Measurements from ENCODE around the gene RLF.

Gene RLF

GRCh38 chr1:40140211-40140973 lies 20.8 kb upstream of the RLF start:
- Histone ChIP-seq H3K27ac (ENCODE audit: low read depth, low read length) (no peak overlapping the region), H3K4me3 (ENCODE audit: low read depth in 1 of 5, low read length in 5 of 5) (no peak overlapping the region), H3K9me3 (ENCODE audit: control insufficient read depth in 5 of 5, low read length in 5 of 5) (peaks cover 0 to 4% (median 0%) of the 10 kb centered on the region in 5 donors), H3K36me3 (ENCODE audit: control insufficient read depth in 5 of 5, insufficient read depth in 5 of 5, low read length in 5 of 5) (no peaks in the 10 kb centered on the region), H3K27me3 (ENCODE audit: control insufficient read depth in 5 of 5, insufficient read depth in 4 of 5, low read length in 5 of 5) (peaks cover 0 to 5% (median 3%) of the 10 kb centered on the region in 5 donors), H3K9ac (ENCODE audit: low read length in 5 of 5) (no peak overlapping the region), H3K4me1 (ENCODE audit: control insufficient read depth in 5 of 5, insufficient read depth in 5 of 5, low read length in 5 of 5) (peaks cover 0 to 1% (median 0%) of the 10 kb centered on the region in 5 donors)

DNA sequence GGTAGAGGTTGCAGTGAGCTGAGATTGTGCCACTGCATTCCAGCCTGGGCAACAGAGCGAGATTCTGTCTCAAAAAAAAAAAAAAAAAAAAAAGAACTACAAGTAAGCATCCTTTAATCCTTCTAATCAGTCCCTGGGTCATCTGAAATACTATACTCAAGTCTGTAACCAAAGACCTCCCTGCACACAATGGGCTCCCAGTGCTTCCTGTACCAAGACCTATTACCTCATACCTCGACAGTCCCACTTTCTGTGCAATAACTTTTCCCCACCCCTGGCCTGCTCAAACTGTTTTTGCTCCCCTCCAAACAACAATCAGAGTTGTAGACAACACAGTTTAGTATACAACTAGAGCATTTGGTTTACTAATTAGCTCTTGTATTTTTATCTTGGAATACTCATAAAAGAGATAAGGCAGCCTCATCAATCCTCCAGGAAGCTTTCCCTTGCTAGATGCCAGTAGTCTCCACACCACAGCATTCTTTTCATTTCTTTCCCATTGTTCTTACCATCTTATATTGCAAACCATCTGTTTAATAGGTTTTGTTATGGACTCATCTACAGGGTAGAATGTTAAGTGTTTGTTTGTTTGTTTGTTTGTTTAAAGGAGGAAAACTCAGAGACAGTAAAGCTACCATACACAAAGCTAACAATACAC lies 19.2 kb upstream of the RLF start:
- Histone ChIP-seq H3K36me3 (ENCODE audit: control insufficient read depth in 5 of 5, insufficient read depth in 5 of 5, low read length in 5 of 5) (no peaks in the 10 kb centered on the region), H3K9me3 (ENCODE audit: control insufficient read depth in 5 of 5, low read length in 5 of 5) (peaks cover 0 to 4% (median 0%) of the 10 kb centered on the region in 5 donors), H3K4me1 (ENCODE audit: control insufficient read depth in 5 of 5, insufficient read depth in 5 of 5, low read length in 5 of 5) (peaks cover 0 to 3% (median 0%) of the 10 kb centered on the region in 5 donors), H3K9ac (ENCODE audit: low read length in 5 of 5) (no peak overlapping the region), H3K27me3 (ENCODE audit: control insufficient read depth in 5 of 5, insufficient read depth in 4 of 5, low read length in 5 of 5) (peaks cover 0 to 7% (median 2%) of the 10 kb centered on the region in 5 donors), H3K27ac (ENCODE audit: low read depth, low read length) (no peak overlapping the region), H3K4me3 (ENCODE audit: low read depth in 1 of 5, low read length in 5 of 5) (no peak overlapping the region)

GRCh38 chr1:40143891-40144575 lies 17.2 kb upstream of the RLF start:
- Histone ChIP-seq H3K4me1 (ENCODE audit: control insufficient read depth in 5 of 5, insufficient read depth in 5 of 5, low read length in 5 of 5) (peaks cover 0 to 3% (median 0%) of the 10 kb centered on the region in 5 donors), H3K9me3 (ENCODE audit: control insufficient read depth in 5 of 5, low read length in 5 of 5) (peaks cover 0 to 4% (median 0%) of the 10 kb centered on the region in 5 donors), H3K27me3 (ENCODE audit: control insufficient read depth in 5 of 5, insufficient read depth in 4 of 5, low read length in 5 of 5) (peaks cover under 1 to 7% (median 4%) of the 10 kb centered on the region in 5 donors), H3K9ac (ENCODE audit: low read length in 5 of 5) (no peak overlapping the region), H3K36me3 (ENCODE audit: control insufficient read depth in 5 of 5, insufficient read depth in 5 of 5, low read length in 5 of 5) (no peaks in the 10 kb centered on the region), H3K27ac (ENCODE audit: low read depth, low read length) (no peak overlapping the region), H3K4me3 (ENCODE audit: low read depth in 1 of 5, low read length in 5 of 5) (no peak overlapping the region)

DNA sequence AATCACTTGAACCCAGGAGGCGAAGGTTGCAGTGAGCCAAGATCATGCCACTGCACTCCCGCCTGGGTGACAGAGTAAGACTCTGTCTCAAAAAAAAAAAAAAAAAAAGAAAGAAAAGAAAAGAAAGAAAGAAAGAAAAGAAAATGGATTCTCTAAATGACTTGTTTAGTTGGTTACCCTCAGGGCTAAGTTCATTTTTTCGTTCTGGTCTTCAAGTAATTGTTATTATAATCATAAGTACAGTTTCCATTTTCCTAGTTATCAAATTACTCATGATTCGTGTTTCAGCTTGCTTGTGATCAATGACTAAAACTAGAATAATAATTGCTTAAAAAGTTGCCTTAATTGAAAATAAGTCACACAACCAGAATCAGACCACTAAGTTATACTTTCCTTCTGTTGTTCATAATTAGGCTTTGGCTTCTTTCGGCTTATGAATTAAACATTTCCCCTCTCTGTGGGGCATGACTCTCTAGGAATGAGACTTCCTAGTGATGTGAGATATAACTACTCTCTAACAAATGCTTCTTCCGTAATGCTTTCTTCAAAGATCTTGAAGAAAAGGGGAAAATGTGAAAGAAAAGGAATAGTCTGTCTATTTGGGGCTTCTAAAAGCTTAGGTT lies 9.6 kb upstream of the RLF start:
- peaks cover 0 to 5% (median 0%) of the 10 kb centered on the region in 5 donors for H3K4me1 ChIP-seq (ENCODE audit: control insufficient read depth in 5 of 5, insufficient read depth in 5 of 5, low read length in 5 of 5)
- H3K36me3 ChIP-seq (ENCODE audit: control insufficient read depth in 5 of 5, insufficient read depth in 5 of 5, low read length in 5 of 5) = no peaks in the 10 kb centered on the region
- H3K9ac ChIP-seq (ENCODE audit: low read length in 5 of 5) = no peak overlapping the region
- H3K9me3 ChIP-seq (ENCODE audit: control insufficient read depth in 5 of 5, low read length in 5 of 5) = no peaks in the 10 kb centered on the region
- peaks cover 0 to 3% (median 3%) of the 10 kb centered on the region in 5 donors for H3K27me3 ChIP-seq (ENCODE audit: control insufficient read depth in 5 of 5, insufficient read depth in 4 of 5, low read length in 5 of 5)
- H3K4me3 ChIP-seq (ENCODE audit: low read depth in 1 of 5, low read length in 5 of 5) = no peak overlapping the region
- H3K27ac ChIP-seq (ENCODE audit: low read depth, low read length) = no peak overlapping the region

GRCh38 chr1:40153073-40153770 lies 8.0 kb upstream of the RLF start:
- H3K4me1 ChIP-seq (ENCODE audit: control insufficient read depth in 5 of 5, insufficient read depth in 5 of 5, low read length in 5 of 5) = peaks cover 0 to 5% (median 0%) of the 10 kb centered on the region in 5 donors
- no peaks in the 10 kb centered on the region for H3K9me3 ChIP-seq (ENCODE audit: control insufficient read depth in 5 of 5, low read length in 5 of 5)
- H3K4me3 ChIP-seq (ENCODE audit: low read depth in 1 of 5, low read length in 5 of 5) = no peak overlapping the region
- peaks cover 0 to 3% (median 3%) of the 10 kb centered on the region in 5 donors for H3K27me3 ChIP-seq (ENCODE audit: control insufficient read depth in 5 of 5, insufficient read depth in 4 of 5, low read length in 5 of 5)
- no peak overlapping the region for H3K9ac ChIP-seq (ENCODE audit: low read length in 5 of 5)
- H3K27ac ChIP-seq (ENCODE audit: low read depth, low read length) = no peak overlapping the region
- no peaks in the 10 kb centered on the region for H3K36me3 ChIP-seq (ENCODE audit: control insufficient read depth in 5 of 5, insufficient read depth in 5 of 5, low read length in 5 of 5)

DNA sequence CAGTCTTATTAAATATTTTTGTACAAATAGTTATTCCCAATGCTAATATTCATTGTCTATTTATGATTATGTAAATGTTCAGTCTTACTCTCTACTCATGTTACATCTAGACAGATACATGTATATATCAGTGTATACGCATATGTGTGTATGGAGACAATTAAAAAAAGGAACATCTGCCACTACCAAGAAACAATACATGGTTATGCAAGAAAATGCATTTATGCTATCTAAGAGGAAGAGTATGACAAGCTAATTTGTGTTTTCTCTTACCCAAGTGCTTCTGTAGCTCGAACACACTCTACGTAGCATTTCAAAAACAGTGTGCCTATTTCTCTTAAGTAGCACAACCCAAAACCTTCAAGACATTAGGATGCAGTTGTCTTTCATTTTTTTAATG lies 6.1 kb upstream of the RLF start:
- peaks cover 0 to 3% (median 0%) of the 10 kb centered on the region in 5 donors for H3K27me3 ChIP-seq (ENCODE audit: control insufficient read depth in 5 of 5, insufficient read depth in 4 of 5, low read length in 5 of 5)
- no peaks in the 10 kb centered on the region for H3K36me3 ChIP-seq (ENCODE audit: control insufficient read depth in 5 of 5, insufficient read depth in 5 of 5, low read length in 5 of 5)
- H3K4me1 ChIP-seq (ENCODE audit: control insufficient read depth in 5 of 5, insufficient read depth in 5 of 5, low read length in 5 of 5) = peaks cover 0 to 5% (median 0%) of the 10 kb centered on the region in 5 donors
- H3K9me3 ChIP-seq (ENCODE audit: control insufficient read depth in 5 of 5, low read length in 5 of 5) = no peaks in the 10 kb centered on the region
- no peak overlapping the region for H3K9ac ChIP-seq (ENCODE audit: low read length in 5 of 5)
- no peak overlapping the region for H3K4me3 ChIP-seq (ENCODE audit: low read depth in 1 of 5, low read length in 5 of 5)
- no peak overlapping the region for H3K27ac ChIP-seq (ENCODE audit: low read depth, low read length)

- no peaks in the 10 kb centered on the region for H3K36me3 ChIP-seq (ENCODE audit: control insufficient read depth in 5 of 5, insufficient read depth in 5 of 5, low read length in 5 of 5)
- peaks cover 0 to 3% (median 0%) of the 10 kb centered on the region in 5 donors for H3K27me3 ChIP-seq (ENCODE audit: control insufficient read depth in 5 of 5, insufficient read depth in 4 of 5, low read length in 5 of 5)
- H3K4me3 ChIP-seq (ENCODE audit: low read depth in 1 of 5, low read length in 5 of 5) = no peak overlapping the region
- H3K9me3 ChIP-seq (ENCODE audit: control insufficient read depth in 5 of 5, low read length in 5 of 5) = no peaks in the 10 kb centered on the region
- peaks cover 0 to 8% (median 3%) of the 10 kb centered on the region in 5 donors for H3K4me1 ChIP-seq (ENCODE audit: control insufficient read depth in 5 of 5, insufficient read depth in 5 of 5, low read length in 5 of 5)
- H3K9ac ChIP-seq (ENCODE audit: low read length in 5 of 5) = no peak overlapping the region
- no peak overlapping the region for H3K27ac ChIP-seq (ENCODE audit: low read depth, low read length)
These were observed 5.3 kb upstream of the RLF start for GRCh38 chr1:40155910-40156309.

- Histone ChIP-seq H3K36me3 (ENCODE audit: control insufficient read depth in 5 of 5, insufficient read depth in 5 of 5, low read length in 5 of 5) (no peaks in the 10 kb centered on the region), H3K4me1 (ENCODE audit: control insufficient read depth in 5 of 5, insufficient read depth in 5 of 5, low read length in 5 of 5) (peaks cover 3 to 33% (median 29%) of the 10 kb centered on the region in 5 donors), H3K9me3 (ENCODE audit: control insufficient read depth in 5 of 5, low read length in 5 of 5) (no peaks in the 10 kb centered on the region), H3K27ac (ENCODE audit: low read depth, low read length) (peak overlapping the region; percentile 98), H3K9ac (ENCODE audit: low read length in 5 of 5) (peak overlapping the region; percentile 88 to 99 (median 99)), H3K4me3 (ENCODE audit: low read depth in 1 of 5, low read length in 5 of 5) (peak overlapping the region; percentile 87 to 99 (median 98)), H3K27me3 (ENCODE audit: control insufficient read depth in 5 of 5, insufficient read depth in 4 of 5, low read length in 5 of 5) (peaks cover 0 to 3% (median 0%) of the 10 kb centered on the region in 5 donors)
These were observed 422 bp upstream of the RLF start for GRCh38 chr1:40160806-40161124.

- H3K4me1 ChIP-seq (ENCODE audit: control insufficient read depth in 5 of 5, insufficient read depth in 5 of 5, low read length in 5 of 5) = peaks cover 3 to 33% (median 29%) of the 10 kb centered on the region in 5 donors
- H3K27me3 ChIP-seq (ENCODE audit: control insufficient read depth in 5 of 5, insufficient read depth in 4 of 5, low read length in 5 of 5) = peaks cover 0 to 3% (median 0%) of the 10 kb centered on the region in 5 donors
- no peaks in the 10 kb centered on the region for H3K36me3 ChIP-seq (ENCODE audit: control insufficient read depth in 5 of 5, insufficient read depth in 5 of 5, low read length in 5 of 5)
- H3K9me3 ChIP-seq (ENCODE audit: control insufficient read depth in 5 of 5, low read length in 5 of 5) = no peaks in the 10 kb centered on the region
- H3K4me3 ChIP-seq (ENCODE audit: low read depth in 1 of 5, low read length in 5 of 5) = peak overlapping the region; percentile 87 to 99 (median 98)
- H3K27ac ChIP-seq (ENCODE audit: low read depth, low read length) = peak overlapping the region; percentile 98
- H3K9ac ChIP-seq (ENCODE audit: low read length in 5 of 5) = peak overlapping the region; percentile 42 to 99 (median 99)
These were observed 756 bp downstream of the RLF start for GRCh38 chr1:40161888-40162397.
